Gastrocnemius medialis (tissue), 4 donors: ENCODE data around the gene GTF2E1.
"Not testable (repeated sequence)": the region's sequence is repeated elsewhere in the genome, so short reads cannot be mapped to it uniquely, and the experiment has no call there.

ENCODE experiments used
- POLR2A ChIP-seq, 2 donors: fragments of 450-650 bp; IDR thresholded peaks; one replicate each; pipeline ENCODE4 v1.6.1; 2017; ENCODE audit warnings: antibody characterized with exemption in 2 of 2, mild to moderate bottlenecking in 2 of 2, moderate library complexity in 2 of 2
- TF ChIP-seq, protein P1 (sequence below), 5 experiments: fragments of 450-650 bp in 3 of 5; fragments of 200-600 bp in 2 of 5; sonication (generic) in 2 of 5; IDR thresholded peaks in 4 of 5; conservative IDR thresholded peaks in 1 of 5; 1 replicate in 4 of 5; 2 replicates in 1 of 5; pipeline ENCODE4 v1.5.1; 2016 to 2019; ENCODE audit warnings: antibody characterized with exemption in 5 of 5, mild to moderate bottlenecking in 3 of 5, moderate library complexity in 3 of 5

DNA sequence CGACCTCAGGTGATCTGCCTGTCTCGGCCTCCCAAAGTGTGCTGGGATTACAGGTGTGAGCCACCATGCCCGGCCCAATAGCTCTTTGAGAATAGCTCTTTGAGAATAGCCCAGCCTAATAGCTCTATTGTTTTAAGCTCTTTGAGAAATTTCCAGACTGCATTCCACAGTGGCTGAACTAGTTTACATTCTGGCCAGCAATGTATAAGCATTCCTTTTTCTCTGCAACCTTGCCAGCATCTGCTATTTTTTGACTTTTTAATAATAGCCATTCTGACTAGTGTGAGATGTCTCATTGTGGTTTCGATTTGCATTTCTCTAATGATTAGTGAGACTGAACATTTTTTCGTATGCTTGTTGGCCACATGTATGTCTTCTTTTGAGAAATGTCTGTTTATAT is 43.3 kb downstream of the GTF2E1 start:
- TF ChIP-seq, protein P1, sequence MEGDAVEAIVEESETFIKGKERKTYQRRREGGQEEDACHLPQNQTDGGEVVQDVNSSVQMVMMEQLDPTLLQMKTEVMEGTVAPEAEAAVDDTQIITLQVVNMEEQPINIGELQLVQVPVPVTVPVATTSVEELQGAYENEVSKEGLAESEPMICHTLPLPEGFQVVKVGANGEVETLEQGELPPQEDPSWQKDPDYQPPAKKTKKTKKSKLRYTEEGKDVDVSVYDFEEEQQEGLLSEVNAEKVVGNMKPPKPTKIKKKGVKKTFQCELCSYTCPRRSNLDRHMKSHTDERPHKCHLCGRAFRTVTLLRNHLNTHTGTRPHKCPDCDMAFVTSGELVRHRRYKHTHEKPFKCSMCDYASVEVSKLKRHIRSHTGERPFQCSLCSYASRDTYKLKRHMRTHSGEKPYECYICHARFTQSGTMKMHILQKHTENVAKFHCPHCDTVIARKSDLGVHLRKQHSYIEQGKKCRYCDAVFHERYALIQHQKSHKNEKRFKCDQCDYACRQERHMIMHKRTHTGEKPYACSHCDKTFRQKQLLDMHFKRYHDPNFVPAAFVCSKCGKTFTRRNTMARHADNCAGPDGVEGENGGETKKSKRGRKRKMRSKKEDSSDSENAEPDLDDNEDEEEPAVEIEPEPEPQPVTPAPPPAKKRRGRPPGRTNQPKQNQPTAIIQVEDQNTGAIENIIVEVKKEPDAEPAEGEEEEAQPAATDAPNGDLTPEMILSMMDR (IDR thresholded peaks at IDR 0.05 in 4 of 5, conservative IDR thresholded peaks at IDR 0.05 in 1 of 5) = not testable (repeated sequence)
- TF ChIP-seq POLR2A (IDR thresholded peaks at IDR 0.05) = not testable (repeated sequence)
